GM21786 (cell line): ENCODE results near the gene ABO.
"Not testable (repeated sequence)": the region's sequence is repeated elsewhere in the genome, so short reads cannot be mapped to it uniquely, and the experiment has no call there.

Experiments
- ATAC-seq: cut with Tn5 transposase; IDR thresholded peaks from one replicate; pipeline ENCODE4 v1.9.1; 2021; ENCODE audit not compliant: unreplicated experiment

The ABO gene

GRCh38 chr9:133246991-133247390 is 28.0 kb downstream of the ABO start:
- no peak for ATAC-seq

- ATAC-seq = no peak
Measured at GRCh38 chr9:133246562-133246961, 28.4 kb downstream of the ABO start.

DNA sequence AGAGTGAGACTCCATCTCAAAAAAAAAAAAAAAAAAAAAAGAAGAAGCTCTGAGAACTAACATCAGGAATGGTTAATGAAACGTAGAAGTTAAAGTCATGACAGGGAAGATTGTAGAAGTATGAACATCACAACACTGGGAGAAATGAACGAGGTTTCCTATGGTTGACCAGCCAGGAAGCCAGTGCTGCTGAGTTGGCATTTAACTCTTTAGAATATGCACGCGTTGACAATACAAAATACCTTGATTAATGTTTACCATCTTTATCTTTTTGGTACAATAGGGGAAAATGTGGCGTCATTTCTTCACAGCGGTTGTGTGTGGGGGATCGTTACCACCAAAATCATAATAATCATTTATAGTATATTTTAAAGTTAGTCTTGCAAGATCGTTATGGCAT is 32.0 kb downstream of the ABO start:
- no peak for ATAC-seq

DNA sequence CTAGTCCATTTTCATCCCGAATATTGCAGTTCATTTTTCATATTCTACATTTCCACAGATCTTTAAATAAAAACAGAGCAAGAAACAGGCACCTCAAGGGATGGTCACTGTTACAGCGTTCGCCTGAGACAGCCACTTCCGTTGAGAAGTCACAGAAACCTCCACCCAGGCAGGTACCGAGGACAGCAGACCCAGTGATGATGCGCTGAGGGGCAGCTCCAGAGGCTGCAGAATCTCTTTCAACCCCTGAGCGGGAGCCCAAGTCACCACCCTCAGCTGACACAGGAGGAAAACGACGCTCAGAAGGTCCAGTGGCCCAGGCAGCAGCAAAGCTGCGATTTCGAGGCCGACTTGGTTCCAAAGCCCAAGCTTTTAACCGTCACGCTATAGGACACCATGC is 32.8 kb downstream of the ABO start:
- no peak for ATAC-seq

GRCh38 chr9:133239533-133240090 is 35.4 kb downstream of the ABO start:
- no peak for ATAC-seq

DNA sequence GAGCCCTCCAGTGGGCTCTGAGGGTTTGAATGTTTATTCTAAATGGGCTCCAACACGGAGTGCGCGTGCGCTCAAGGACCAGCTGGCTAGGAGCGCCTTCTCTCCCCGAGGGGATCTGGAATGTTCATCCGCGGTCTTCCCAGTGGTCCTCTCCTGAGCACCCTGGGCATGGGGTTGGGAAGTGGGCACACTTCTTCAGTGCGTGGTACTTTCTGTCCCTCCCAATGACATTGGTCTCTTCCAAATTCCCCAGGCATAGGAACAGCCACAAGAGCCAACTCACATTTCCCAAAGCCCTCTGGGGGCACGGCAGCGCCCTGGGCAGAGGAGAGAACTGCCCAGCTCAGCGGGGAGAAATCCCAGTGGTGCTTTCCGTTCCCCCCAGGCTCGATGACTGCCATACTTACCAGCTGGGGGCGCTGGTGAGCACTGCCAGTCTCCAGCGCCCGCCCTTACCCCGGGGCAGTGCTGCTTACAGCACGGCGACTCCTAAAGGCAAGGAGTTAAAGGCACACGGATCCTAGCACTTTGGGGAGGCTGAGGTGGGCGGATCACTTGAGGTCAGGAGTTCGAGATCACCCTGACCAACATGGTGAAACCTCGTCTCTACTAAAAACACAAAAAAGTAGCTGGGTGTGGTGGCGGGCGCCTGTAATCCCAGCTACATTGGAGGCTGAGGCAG is 36.0 kb downstream of the ABO start:
- ATAC-seq = no peak

DNA sequence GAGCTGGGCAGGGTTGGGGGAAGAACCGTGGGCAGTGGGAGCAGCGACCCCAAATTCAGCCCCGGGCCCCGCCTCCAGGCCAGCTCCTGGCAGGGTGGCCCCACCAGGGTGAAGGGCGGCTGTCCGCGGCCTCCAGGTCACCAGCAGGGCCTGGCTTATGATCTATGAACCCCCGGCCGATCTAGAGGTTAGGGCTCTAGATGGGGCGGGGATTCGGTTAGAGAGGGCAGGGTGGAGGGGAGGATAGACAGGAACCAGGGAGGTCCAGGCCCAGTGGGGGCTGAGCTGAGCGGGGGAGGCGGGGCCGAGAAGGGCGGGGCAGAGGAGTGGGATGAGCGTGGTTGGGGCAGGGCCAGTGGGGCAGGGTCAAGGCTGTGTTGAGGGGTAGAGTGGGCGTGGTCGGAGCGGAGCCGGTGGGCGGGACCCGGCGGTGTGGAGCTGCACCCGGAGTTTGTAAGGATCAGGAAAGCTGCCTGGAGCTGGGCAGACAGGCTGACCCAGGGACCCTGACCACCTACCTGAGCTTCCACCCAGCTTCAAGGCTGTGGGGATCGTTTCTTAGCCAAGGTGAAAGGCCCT is 36.6 kb downstream of the ABO start:
- ATAC-seq = no peak

DNA sequence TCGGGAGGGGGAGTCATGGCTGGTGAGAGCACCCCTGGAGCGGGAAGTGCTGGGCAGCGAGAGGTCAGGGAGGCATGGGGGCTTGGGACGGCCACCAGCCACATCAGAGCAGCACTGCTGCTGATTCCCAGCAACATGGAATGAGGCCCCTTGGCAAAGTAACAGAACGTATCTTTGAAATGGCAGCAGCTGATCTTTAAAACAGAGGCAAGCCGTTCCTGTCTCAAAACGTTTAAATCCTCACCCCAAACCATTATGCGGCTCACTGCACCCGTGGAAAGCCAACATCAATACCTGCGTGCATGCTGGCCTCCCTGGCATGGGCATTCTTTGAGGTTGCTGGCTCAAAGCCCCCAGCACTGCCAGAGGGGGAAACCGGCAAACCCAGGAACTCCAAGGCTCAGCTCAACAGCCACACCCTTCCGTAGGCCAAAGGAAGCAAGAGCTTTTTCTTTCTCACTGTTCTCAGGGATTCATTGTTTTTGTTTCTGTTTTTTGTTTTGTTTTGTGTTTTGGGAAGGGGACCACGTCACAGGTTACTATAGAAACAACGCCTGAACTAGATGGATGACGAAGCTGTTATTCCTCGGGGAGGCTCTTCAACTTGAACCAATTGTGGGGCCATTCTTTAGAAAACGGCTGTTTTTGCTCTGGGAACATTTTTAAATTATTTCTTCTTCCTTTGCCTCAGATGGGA is 37.8 kb downstream of the ABO start:
- no peak for ATAC-seq

- ATAC-seq = not testable (repeated sequence)
Measured at GRCh38 chr9:133236291-133237034, 38.5 kb downstream of the ABO start.

GRCh38 chr9:133235549-133236222 is 39.3 kb downstream of the ABO start:
- no peak for ATAC-seq

GRCh38 chr9:133234577-133235322 is 40.3 kb downstream of the ABO start:
- ATAC-seq = no peak

GRCh38 chr9:133233681-133234432 is 41.1 kb downstream of the ABO start:
- no peak for ATAC-seq

DNA sequence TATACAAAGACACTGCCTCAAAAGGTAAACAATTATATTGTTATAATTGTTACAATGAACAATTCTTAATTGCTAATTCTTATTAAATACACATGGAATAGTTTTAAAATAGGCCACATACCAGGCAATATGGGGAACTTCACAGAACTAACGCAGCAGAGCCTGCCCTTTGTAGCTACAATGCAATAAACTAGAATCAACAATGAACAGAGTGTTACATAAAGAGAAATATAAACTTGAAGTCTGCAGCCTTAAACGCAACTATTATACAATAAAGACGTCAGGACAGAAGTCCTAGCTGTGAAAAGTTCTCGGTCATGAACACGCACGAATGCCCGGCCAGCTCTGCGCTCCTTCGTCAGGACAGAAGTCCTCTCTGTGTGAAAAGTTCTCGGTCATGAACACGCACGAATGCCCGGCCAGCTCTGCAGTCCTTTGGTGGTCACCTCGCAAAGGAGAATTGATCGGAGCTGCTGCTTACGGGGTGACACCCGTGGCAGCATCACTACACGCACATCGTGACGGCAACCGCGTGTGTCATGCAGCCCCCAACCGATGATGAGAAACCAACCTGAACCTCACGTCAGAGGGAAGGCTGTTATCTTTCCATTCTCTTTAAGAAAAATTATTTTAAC is 43.0 kb downstream of the ABO start:
- ATAC-seq = not testable (repeated sequence)

DNA sequence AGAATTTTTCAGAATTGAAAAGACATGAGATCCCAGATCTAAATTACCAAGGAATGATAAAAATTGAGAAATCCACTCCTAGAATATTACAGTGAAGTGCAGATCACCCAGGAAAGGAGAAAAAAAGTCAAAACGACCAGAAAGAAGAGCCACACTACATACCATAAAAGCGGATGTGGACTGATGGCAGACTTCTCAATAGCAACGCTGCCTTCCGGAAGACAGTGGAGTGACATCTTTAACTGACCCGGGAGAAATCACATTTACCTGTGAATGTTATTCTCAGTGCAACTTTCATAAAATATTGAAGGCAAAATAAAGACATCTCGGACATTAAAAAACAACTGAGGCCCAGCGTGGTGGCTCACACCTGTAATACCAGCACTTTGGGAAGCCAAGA is 44.5 kb downstream of the ABO start:
- not testable (repeated sequence) for ATAC-seq

GRCh38 chr9:133230093-133230492 is 44.9 kb downstream of the ABO start:
- ATAC-seq = no peak

- not testable (repeated sequence) for ATAC-seq
Measured at GRCh38 chr9:133228474-133229193, 46.4 kb downstream of the ABO start.

- ATAC-seq = not testable (repeated sequence)
Measured at GRCh38 chr9:133227996-133228395, 47.0 kb downstream of the ABO start.

- ATAC-seq = no peak
Measured at GRCh38 chr9:133227242-133227860, 47.6 kb downstream of the ABO start.
